CD8-positive, alpha-beta memory T cell (primary cell): Measurements from ENCODE around the gene SLC25A51. TPM values are rescaled to one million over a fixed set of nuclear protein-coding genes. Genes with fewer than 3 reads are reported as not detected.
"Not testable (repeated sequence)": the region's sequence is repeated elsewhere in the genome, so short reads cannot be mapped to it uniquely, and the experiment has no call there.

Experiments used
- CTCF ChIA-PET: fragments of 350-600 bp; sonication (Branson Sonifier 250); formaldehyde crosslinking; loops from one replicate; lab custom pipeline; 2021; ENCODE audit warnings: antibody characterized with exemption; lab: Charles Lee
- POLR2A ChIA-PET: fragments of 350-600 bp; sonication (Branson Sonifier 250); formaldehyde crosslinking; loops from one replicate; lab custom pipeline; 2021; ENCODE audit warnings: antibody characterized with exemption; lab: Charles Lee
- DNase-seq, 5 donors: peaks; one replicate each; pipeline versions ENCODE4 v3.0.0 to v3.0.0-alpha.2; 2020 to 2022; ENCODE audit warnings: mixed read lengths in 1 of 5
- H3K27ac ChIP-seq: one replicate; pipeline ENCODE4 v1.7.0; 2013; ENCODE audit warnings: low read depth, mild to moderate bottlenecking, low read length, moderate library complexity
- H3K27me3 ChIP-seq: 2 replicates; pipeline ENCODE4 v1.7.0; 2013; ENCODE audit warnings: low read length, mild to moderate bottlenecking; ENCODE audit not compliant: insufficient read depth, poor library complexity, severe bottlenecking
- H3K36me3 ChIP-seq: 2 replicates; pipeline ENCODE4 v1.7.0; 2013; ENCODE audit warnings: mild to moderate bottlenecking, low read length, moderate library complexity; ENCODE audit not compliant: insufficient read depth
- H3K4me1 ChIP-seq: 2 replicates; pipeline ENCODE4 v1.7.0; 2013; ENCODE audit warnings: mild to moderate bottlenecking, low read length, moderate library complexity; ENCODE audit not compliant: insufficient read depth
- H3K4me3 ChIP-seq: 2 replicates; pipeline ENCODE4 v1.7.0; 2013; ENCODE audit warnings: mild to moderate bottlenecking, low read length
- H3K9me3 ChIP-seq: 2 replicates; pipeline ENCODE4 v1.7.0; 2013; ENCODE audit warnings: mild to moderate bottlenecking, low read length
- H3K27ac Mint-ChIP-seq, 8 donors: one replicate each; pipeline ENCODE4 v1.8.0; 2020 to 2021; ENCODE audit warnings: mixed read lengths in 8 of 8, mild to moderate bottlenecking in 6 of 8, inconsistent platforms in 3 of 8, moderate library complexity in 3 of 8
- H3K27me3 Mint-ChIP-seq, 2 donors: one replicate each; pipeline ENCODE4 v1.8.0; 2020 to 2021; ENCODE audit warnings: mixed read lengths in 2 of 2, mild to moderate bottlenecking in 1 of 2, moderate library complexity in 1 of 2
- H3K36me3 Mint-ChIP-seq, 3 donors: one replicate each; pipeline ENCODE4 v1.8.0; 2020 to 2021; ENCODE audit warnings: mixed read lengths in 3 of 3, inconsistent platforms in 1 of 3, mild to moderate bottlenecking in 1 of 3
- H3K4me1 Mint-ChIP-seq, 3 donors: one replicate each; pipeline ENCODE4 v1.8.0; 2020 to 2021; ENCODE audit warnings: mixed read lengths in 3 of 3, inconsistent platforms in 1 of 3, mild to moderate bottlenecking in 1 of 3
- H3K4me3 Mint-ChIP-seq, 7 donors: one replicate each; pipeline ENCODE4 v1.8.0; 2020 to 2021; ENCODE audit warnings: mixed read lengths in 7 of 7, mild to moderate bottlenecking in 6 of 7, moderate library complexity in 4 of 7, inconsistent platforms in 2 of 7
- H3K9me3 Mint-ChIP-seq, 5 donors: one replicate each; pipeline ENCODE4 v1.8.0; 2020 to 2022; ENCODE audit warnings: mixed read lengths in 5 of 5, mild to moderate bottlenecking in 3 of 5, moderate library complexity in 2 of 5, inconsistent platforms in 1 of 5
- polyA plus RNA-seq: library from polyadenylated mRNA; unstranded; fragments of 300-500 nt; fragmentation: Illumina TruSeq; gene quantifications from one replicate; pipeline ENCODE4 v1.2.3, GENCODE V29; 2021
- total RNA-seq, 2 experiments: library from RNA; stranded (reverse); gene quantifications; one replicate each; pipeline ENCODE4 v1.2.3, GENCODE V29; 2021

The SLC25A51 gene
- total and polyA plus RNA-seq, 3 experiments from 2014 or later: 12.9 to 39.8 (median 38.5) TPM

GRCh38 chr9:37902796-37903646 lies 906 bp downstream of the SLC25A51 start:
- H3K9me3 ChIP-seq: no peaks in the 10 kb centered on the region
- DNase-seq: peak in 1 of 5 donors; percentile 5
- Mint-ChIP-seq H3K27ac (peak overlapping the region; percentile 46 to 94 (median 78)), H3K9me3 (no peaks in the 10 kb centered on the region), H3K27me3 (peaks cover 0 to 5% of the 10 kb centered on the region in 2 donors), H3K36me3 (peaks cover 0 to 16% (median under 1%) of the 10 kb centered on the region in 3 donors), H3K4me1 (peaks cover 23 to 39% (median 33%) of the 10 kb centered on the region in 3 donors), H3K4me3 (peak overlapping the region; percentile 88 to 97 (median 90))
- H3K27me3 ChIP-seq: no peaks in the 10 kb centered on the region
- peaks cover 24% of the 10 kb centered on the region for H3K4me1 ChIP-seq
- POLR2A ChIA-PET: interaction anchor here (1.2 kb wide), 1 partner anchor 11 kb away, joined by 3 read pairs; no protein-coding TSS in a partner anchor
- peak overlapping the region; percentile 64 for H3K27ac ChIP-seq
- H3K4me3 ChIP-seq: peak overlapping the region; percentile 76
- H3K36me3 ChIP-seq: peaks cover 9% of the 10 kb centered on the region
- CTCF ChIA-PET: interaction anchor here (1.0 to 1.9 kb wide), 3 partner anchors 9 to 167 kb away, joined by 3 to 6 read pairs (median 3); partner anchors contain the start of gene SHB

GRCh38 chr9:37902131-37902530 lies 1.8 kb downstream of the SLC25A51 start:
- Histone ChIP-seq H3K9me3 (no peaks in the 10 kb centered on the region), H3K36me3 (peaks cover 9% of the 10 kb centered on the region), H3K27ac (no peak overlapping the region), H3K4me1 (peaks cover 24% of the 10 kb centered on the region), H3K27me3 (no peaks in the 10 kb centered on the region), H3K4me3 (no peak overlapping the region)
- Mint-ChIP-seq H3K27ac (peak overlapping the region in 2 of 8 donors; percentile 74 to 94), H3K27me3 (peaks cover 0 to 5% of the 10 kb centered on the region in 2 donors), H3K4me3 (peak overlapping the region; percentile 5 to 44 (median 25)), H3K4me1 (peaks cover 23 to 42% (median 38%) of the 10 kb centered on the region in 3 donors), H3K36me3 (peaks cover 0 to 23% (median 5%) of the 10 kb centered on the region in 3 donors), H3K9me3 (no peaks in the 10 kb centered on the region)
- ChIA-PET POLR2A (no interaction called here), CTCF (interaction anchor here (1.0 to 1.9 kb wide), 2 partner anchors 10 to 15 kb away, joined by 3 to 6 read pairs; no protein-coding TSS in a partner anchor)
- DNase-seq: no peak

- ChIA-PET POLR2A (no interaction called here), CTCF (interaction anchor here (1.1 kb wide), 1 partner anchor 172 kb away, joined by 3 read pairs; no protein-coding TSS in a partner anchor)
- Mint-ChIP-seq H3K36me3 (peaks cover 0 to 48% (median 14%) of the 10 kb centered on the region in 3 donors), H3K4me1 (peaks cover 14 to 28% (median 21%) of the 10 kb centered on the region in 3 donors), H3K9me3 (no peaks in the 10 kb centered on the region), H3K4me3 (no peak overlapping the region), H3K27me3 (no peaks in the 10 kb centered on the region), H3K27ac (no peak overlapping the region)
- no peak overlapping the region for H3K4me3 ChIP-seq
- peaks cover 13% of the 10 kb centered on the region for H3K4me1 ChIP-seq
- no peak for DNase-seq
- peaks cover 22% of the 10 kb centered on the region for H3K36me3 ChIP-seq
- no peaks in the 10 kb centered on the region for H3K27me3 ChIP-seq
- no peaks in the 10 kb centered on the region for H3K9me3 ChIP-seq
- no peak overlapping the region for H3K27ac ChIP-seq
These were observed 4.9 kb downstream of the SLC25A51 start for GRCh38 chr9:37899041-37899440.

GRCh38 chr9:37897665-37898064 lies 6.3 kb downstream of the SLC25A51 start:
- H3K4me3 Mint-ChIP-seq: no peak overlapping the region
- H3K9me3 Mint-ChIP-seq: no peaks in the 10 kb centered on the region
- H3K4me1 Mint-ChIP-seq: peaks cover 8 to 20% (median 13%) of the 10 kb centered on the region in 3 donors
- no peaks in the 10 kb centered on the region for H3K9me3 ChIP-seq
- POLR2A ChIA-PET: no interaction called here
- H3K27ac Mint-ChIP-seq: peak overlapping the region in 3 of 8 donors; percentile 28 to 94 (median 66)
- DNase-seq: no peak
- H3K4me3 ChIP-seq: no peak overlapping the region
- no peaks in the 10 kb centered on the region for H3K27me3 Mint-ChIP-seq
- peaks cover 5% of the 10 kb centered on the region for H3K4me1 ChIP-seq
- peaks cover 31% of the 10 kb centered on the region for H3K36me3 ChIP-seq
- H3K27me3 ChIP-seq: no peaks in the 10 kb centered on the region
- H3K36me3 Mint-ChIP-seq: peaks cover 6 to 57% (median 20%) of the 10 kb centered on the region in 3 donors
- CTCF ChIA-PET: no interaction called here
- no peak overlapping the region for H3K27ac ChIP-seq

DNA sequence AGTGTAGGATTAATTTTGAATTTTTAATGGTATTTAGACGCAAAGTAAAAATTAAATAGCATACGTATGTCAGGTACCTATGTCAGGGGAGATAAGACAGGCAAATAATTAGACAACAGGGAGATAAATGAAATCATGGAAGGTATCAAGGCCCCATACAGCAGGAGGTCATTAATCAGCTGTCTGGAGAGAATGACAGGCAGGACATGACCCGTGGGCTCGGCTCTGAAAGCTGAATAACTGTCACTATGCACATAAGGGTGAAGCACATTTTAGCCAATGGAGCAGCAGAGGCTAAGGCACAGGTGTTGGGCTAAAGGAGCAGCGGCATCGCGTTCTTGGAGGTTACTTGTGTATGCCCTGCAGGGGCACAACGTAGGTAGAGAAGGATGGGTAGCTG lies 11.9 kb downstream of the SLC25A51 start:
- DNase-seq: no peak
- no peak overlapping the region for H3K27ac ChIP-seq
- Mint-ChIP-seq H3K4me3 (no peak overlapping the region), H3K27me3 (no peaks in the 10 kb centered on the region), H3K4me1 (peaks cover 2 to 5% (median 5%) of the 10 kb centered on the region in 3 donors), H3K36me3 (peaks cover 6 to 79% (median 32%) of the 10 kb centered on the region in 3 donors), H3K27ac (peak overlapping the region in 2 of 8 donors; percentile 51 to 57), H3K9me3 (no peaks in the 10 kb centered on the region)
- H3K27me3 ChIP-seq: no peaks in the 10 kb centered on the region
- CTCF ChIA-PET: no interaction called here
- POLR2A ChIA-PET: no interaction called here
- peaks cover 22% of the 10 kb centered on the region for H3K36me3 ChIP-seq
- no peak overlapping the region for H3K4me3 ChIP-seq
- H3K4me1 ChIP-seq: no peaks in the 10 kb centered on the region
- no peaks in the 10 kb centered on the region for H3K9me3 ChIP-seq

DNA sequence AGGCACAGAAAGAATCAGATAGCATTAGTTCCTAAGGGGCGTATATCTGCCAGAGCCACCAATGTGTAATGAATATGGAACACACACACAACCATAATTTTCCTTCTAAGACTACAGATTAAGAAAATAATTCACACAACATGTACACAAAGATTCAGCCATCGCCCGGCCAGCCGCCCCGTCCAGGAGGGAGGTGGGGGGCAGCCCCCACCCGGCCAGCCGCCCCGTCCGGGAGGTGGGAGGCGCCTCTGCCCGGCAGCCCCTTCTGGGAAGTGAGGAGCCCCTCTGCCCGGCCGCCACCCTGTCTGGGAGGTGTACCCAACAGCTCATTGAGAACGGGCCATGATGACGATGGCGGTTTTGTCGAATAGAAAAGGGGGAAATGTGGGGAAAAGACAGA lies 12.9 kb downstream of the SLC25A51 start:
- H3K4me3 Mint-ChIP-seq, H3K27me3 Mint-ChIP-seq, H3K27ac ChIP-seq, H3K27ac Mint-ChIP-seq, POLR2A ChIA-PET, DNase-seq, H3K4me1 ChIP-seq, H3K4me3 ChIP-seq, H3K4me1 Mint-ChIP-seq, H3K9me3 ChIP-seq, CTCF ChIA-PET, H3K9me3 Mint-ChIP-seq, H3K27me3 ChIP-seq: not testable (repeated sequence)
- peaks cover 6 to 74% (median 28%) of the 10 kb centered on the region in 3 donors for H3K36me3 Mint-ChIP-seq
- peaks cover 22% of the 10 kb centered on the region for H3K36me3 ChIP-seq

DNA sequence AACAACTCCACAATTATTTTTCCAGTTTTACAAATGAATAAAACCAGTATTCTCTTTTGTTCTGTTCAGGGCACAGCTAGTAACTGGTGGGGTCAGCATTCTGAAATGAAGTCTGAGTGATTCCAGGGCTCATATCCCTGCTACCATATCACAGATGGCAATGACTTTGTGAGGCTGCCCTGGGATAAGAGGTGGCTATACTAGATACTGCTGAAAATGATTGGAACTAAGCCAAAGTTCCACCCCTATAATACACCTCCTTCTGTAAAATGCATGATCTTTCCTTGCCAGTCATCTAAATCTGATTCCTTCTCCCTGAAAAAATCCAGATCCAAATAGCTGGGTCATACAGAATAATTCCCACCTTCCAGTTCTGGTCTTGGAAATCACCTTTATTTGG lies 14.4 kb downstream of the SLC25A51 start:
- ChIA-PET CTCF (interaction anchor here (0.9 kb wide), 1 partner anchor 11 kb away, joined by 3 read pairs; no protein-coding TSS in a partner anchor), POLR2A (no interaction called here)
- Mint-ChIP-seq H3K4me1 (peaks cover 2 to 10% (median 5%) of the 10 kb centered on the region in 3 donors), H3K36me3 (peaks cover 6 to 72% (median 26%) of the 10 kb centered on the region in 3 donors), H3K9me3 (no peaks in the 10 kb centered on the region), H3K4me3 (no peak overlapping the region), H3K27ac (peak overlapping the region in 1 of 8 donors; percentile 6), H3K27me3 (no peaks in the 10 kb centered on the region)
- no peaks in the 10 kb centered on the region for H3K9me3 ChIP-seq
- no peak for DNase-seq
- H3K36me3 ChIP-seq: peaks cover 11% of the 10 kb centered on the region
- no peaks in the 10 kb centered on the region for H3K4me1 ChIP-seq
- no peak overlapping the region for H3K27ac ChIP-seq
- no peak overlapping the region for H3K4me3 ChIP-seq
- H3K27me3 ChIP-seq: no peaks in the 10 kb centered on the region
